Psoas muscle (tissue), 8 donors: ENCODE measurements around the gene PALLD. TPM values are rescaled to one million over a fixed set of nuclear protein-coding genes. Genes with fewer than 3 reads are reported as not detected.

Experiments
- ATAC-seq, 4 donors: fragments of 200-7000 bp; cut with Tn5 transposase; one replicate each; pipeline ENCODE4 v1.9.1; 2020; ENCODE audit warnings: moderate library complexity in 3 of 4, mild to moderate bottlenecking in 2 of 4
- DNase-seq, 2 donors: peaks; one replicate each; pipeline ENCODE4 v3.0.0-alpha.2; 2020
- H3K27ac ChIP-seq: fragments of 200-600 bp; one replicate; pipeline ENCODE4 v1.8.0; 2022
- H3K27me3 ChIP-seq, 3 donors: fragments of 200-600 bp in 1 of 3; one replicate each; pipeline versions ENCODE4 v1.6.1 to v1.8.0; 2013 to 2022; ENCODE audit warnings: low read length in 2 of 3, mild to moderate bottlenecking in 2 of 3, moderate library complexity in 1 of 3; ENCODE audit not compliant: insufficient read depth in 3 of 3
- H3K36me3 ChIP-seq, 2 donors: fragments of 200-600 bp in 1 of 2; one replicate each; pipeline versions ENCODE4 v1.6.1 to v1.8.0; 2013 to 2022; ENCODE audit warnings: low read depth in 1 of 2, mild to moderate bottlenecking in 1 of 2, moderate library complexity in 1 of 2; ENCODE audit not compliant: insufficient read depth in 1 of 2
- H3K4me1 ChIP-seq: fragments of 200-600 bp; one replicate; pipeline ENCODE4 v1.8.0; 2022
- H3K4me3 ChIP-seq: fragments of 200-600 bp; one replicate; pipeline ENCODE4 v1.8.0; 2022; ENCODE audit warnings: mild to moderate bottlenecking
- H3K9me3 ChIP-seq: fragments of 200-600 bp; one replicate; pipeline ENCODE4 v1.8.0; 2022
- WGBS, 3 donors: extraction: QIAGEN DNeasy Blood & Tissue Kit; methylation state at CpG; one replicate each; pipeline versions ENCODE4 v1.1.6 to v1.1.7; 2013; 5-methylcytosine and 5-hydroxymethylcytosine counted together
- intact Hi-C, 2 donors: fragments of 100-400 bp; cut with DNase I; formaldehyde crosslinking; loops; one replicate each; pipeline versions ENCODE4 v1.11.0 to v1.14.2; 2022
- polyA plus RNA-seq, 3 donors: library from polyadenylated mRNA; stranded (reverse); fragments of 200-250 nt; gene quantifications; one replicate each; pipeline ENCODE4 v1.2.3, GENCODE V29; 2013
- total RNA-seq, 4 donors: library from RNA; stranded (reverse); fragmentation: NEBNext Ultra II Directional in 2 of 4; extraction: Animal tissue kit (Norgen Biotek cat#: 25700) in 2 of 4; gene quantifications; one replicate each; pipeline versions ENCODE4 v1.2.1 to v1.2.4, GENCODE V29; 2021 to 2023
- TF ChIP-seq, protein P1 (sequence below): fragments of 200-600 bp; IDR thresholded peaks from one replicate; pipeline ENCODE4 v1.8.0; 2022; ENCODE audit warnings: antibody characterized with exemption
- donor health status: healthy with polysubstance abuse.
- donor health status: DM: no; HTN: no; CAD: no; lungs with moderate emphysema.
- donor health status: Bipolar disorder and iron deficiency.
- donor health status: healthy.
- donor health status: DM: yes; HTN: yes; CAD: no.
- donor health status: DM: no; HTN: no; CAD: no.
- donor health status: DM: no; HTN: no; CAD: no.
- donor health status: DM: yes; HTN: yes; CAD: no.

The PALLD gene
- total and polyA plus RNA-seq, 7 donors: 19.2 to 245 (median 168) TPM

DNA sequence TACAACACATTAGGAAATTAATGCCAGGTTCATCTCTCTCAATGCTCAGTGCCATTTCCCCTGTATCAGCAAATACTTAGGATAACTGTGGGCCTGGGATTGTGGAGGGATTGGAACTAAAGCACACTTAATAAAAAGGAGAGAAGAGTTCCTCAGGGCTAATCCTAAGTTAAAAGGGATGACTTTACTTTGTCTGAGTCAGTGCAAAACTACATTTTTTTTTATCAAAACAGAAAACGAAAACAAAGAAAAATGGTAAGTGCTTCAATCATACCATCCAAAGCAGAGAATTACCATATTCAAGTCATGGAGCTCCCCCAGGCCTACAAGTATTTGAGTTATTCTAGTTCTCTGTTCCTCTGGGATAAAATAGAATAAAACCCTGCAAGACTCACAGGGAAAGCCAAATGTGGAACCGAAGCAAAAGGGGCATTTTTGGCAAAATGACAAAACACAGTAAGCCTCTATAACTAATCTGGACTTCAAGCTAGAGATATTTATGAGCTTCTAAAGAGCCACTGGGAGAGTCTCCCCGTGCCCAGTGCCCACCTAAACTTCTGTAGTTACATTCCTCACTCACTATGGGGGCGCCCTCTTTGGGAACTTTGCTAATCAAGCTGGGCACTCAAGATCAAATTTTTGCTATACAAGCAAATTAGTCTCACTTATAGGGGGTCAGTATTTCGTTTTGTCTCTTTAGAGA lies 53.4 kb downstream of the PALLD start:
- Histone ChIP-seq H3K36me3 (no peaks in the 10 kb centered on the region), H3K27ac (no peak overlapping the region), H3K4me3 (no peak overlapping the region), H3K27me3 (no peaks in the 10 kb centered on the region), H3K9me3 (no peaks in the 10 kb centered on the region), H3K4me1 (peaks cover 18% of the 10 kb centered on the region)
- DNase-seq (no peak), ATAC-seq (peak in 2 of 4 donors; percentile 43 to 47)
- WGBS, 3 donors: 55 to 67% (median 57%) methylated on average over 5 of the region's 5 CpGs
- TF ChIP-seq, protein P1, sequence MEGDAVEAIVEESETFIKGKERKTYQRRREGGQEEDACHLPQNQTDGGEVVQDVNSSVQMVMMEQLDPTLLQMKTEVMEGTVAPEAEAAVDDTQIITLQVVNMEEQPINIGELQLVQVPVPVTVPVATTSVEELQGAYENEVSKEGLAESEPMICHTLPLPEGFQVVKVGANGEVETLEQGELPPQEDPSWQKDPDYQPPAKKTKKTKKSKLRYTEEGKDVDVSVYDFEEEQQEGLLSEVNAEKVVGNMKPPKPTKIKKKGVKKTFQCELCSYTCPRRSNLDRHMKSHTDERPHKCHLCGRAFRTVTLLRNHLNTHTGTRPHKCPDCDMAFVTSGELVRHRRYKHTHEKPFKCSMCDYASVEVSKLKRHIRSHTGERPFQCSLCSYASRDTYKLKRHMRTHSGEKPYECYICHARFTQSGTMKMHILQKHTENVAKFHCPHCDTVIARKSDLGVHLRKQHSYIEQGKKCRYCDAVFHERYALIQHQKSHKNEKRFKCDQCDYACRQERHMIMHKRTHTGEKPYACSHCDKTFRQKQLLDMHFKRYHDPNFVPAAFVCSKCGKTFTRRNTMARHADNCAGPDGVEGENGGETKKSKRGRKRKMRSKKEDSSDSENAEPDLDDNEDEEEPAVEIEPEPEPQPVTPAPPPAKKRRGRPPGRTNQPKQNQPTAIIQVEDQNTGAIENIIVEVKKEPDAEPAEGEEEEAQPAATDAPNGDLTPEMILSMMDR: no peak
- intact Hi-C loops: no loop called here

DNA sequence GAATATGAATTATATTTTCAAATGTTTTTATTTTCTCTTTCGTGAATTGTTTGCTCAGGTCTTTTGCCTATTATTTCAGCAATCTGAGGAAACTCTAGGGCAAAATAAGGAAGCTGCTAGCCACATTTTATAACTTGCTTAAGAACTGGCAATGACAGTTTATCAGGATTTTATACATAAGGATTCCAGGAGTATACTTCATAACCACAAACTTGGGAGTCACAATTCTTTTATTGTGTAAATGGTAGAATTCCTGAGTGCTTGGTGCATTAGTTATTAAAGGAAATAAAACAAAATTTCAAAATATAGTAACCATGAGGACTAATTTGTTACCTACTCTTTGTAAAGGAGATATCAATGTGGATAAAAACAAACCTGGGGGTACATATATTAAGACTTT lies 54.4 kb downstream of the PALLD start:
- no peaks in the 10 kb centered on the region for H3K9me3 ChIP-seq
- no peaks in the 10 kb centered on the region for H3K36me3 ChIP-seq
- no peak for ATAC-seq
- no peak for DNase-seq
- H3K27me3 ChIP-seq: no peaks in the 10 kb centered on the region
- intact Hi-C loops: no loop called here
- H3K27ac ChIP-seq: no peak overlapping the region
- H3K4me1 ChIP-seq: peaks cover 18% of the 10 kb centered on the region
- TF ChIP-seq, protein P1: no peak
- no peak overlapping the region for H3K4me3 ChIP-seq
- 92 to 96% (median 95%) methylated on average over 1 of the region's 1 CpG for WGBS, 3 donors

DNA sequence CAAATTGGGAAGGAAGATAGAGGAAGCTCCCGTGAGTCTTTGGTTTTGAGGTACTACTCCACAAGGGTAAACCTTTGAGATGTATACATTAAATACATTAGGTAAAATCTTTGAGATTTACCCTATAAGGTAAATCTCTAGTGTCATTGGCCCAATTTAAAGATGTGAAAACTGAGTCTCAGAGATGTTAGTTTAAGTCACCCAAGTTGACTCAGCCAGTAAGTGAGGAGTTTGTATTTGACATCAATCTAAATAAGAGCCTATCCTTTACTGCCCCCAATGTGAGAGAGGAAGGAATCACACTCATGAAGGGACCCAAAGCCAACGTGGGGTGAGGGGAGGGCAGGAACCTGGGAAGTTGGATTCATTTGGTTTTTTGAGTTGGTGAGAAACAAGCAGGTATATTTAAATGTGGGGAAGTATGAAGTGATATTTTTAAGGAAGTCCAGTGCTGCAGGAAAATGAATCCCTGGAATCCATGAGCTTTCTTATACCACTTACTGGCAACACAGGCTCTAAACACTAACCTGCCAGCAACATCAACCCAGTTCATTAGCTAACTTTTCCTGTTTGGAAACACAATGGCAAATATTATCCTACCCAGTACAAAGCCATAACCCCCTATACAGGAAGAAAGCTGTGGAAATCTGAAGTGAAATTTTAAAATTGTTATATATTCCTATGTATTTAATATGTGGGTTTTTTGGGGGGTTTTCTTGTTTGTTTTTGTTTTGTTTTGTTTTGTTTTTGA lies 55.3 kb downstream of the PALLD start:
- Histone ChIP-seq H3K27ac (no peak overlapping the region), H3K27me3 (no peaks in the 10 kb centered on the region), H3K4me3 (no peak overlapping the region), H3K36me3 (no peaks in the 10 kb centered on the region), H3K4me1 (peaks cover 18% of the 10 kb centered on the region), H3K9me3 (no peaks in the 10 kb centered on the region)
- WGBS, 3 donors: 71 to 91% (median 74%) methylated on average over 2 of the region's 2 CpGs
- ATAC-seq: peak in 3 of 4 donors; percentile 51 to 80 (median 65)
- TF ChIP-seq, protein P1: peak; percentile 19
- DNase-seq: no peak
- intact Hi-C loops: no loop called here

DNA sequence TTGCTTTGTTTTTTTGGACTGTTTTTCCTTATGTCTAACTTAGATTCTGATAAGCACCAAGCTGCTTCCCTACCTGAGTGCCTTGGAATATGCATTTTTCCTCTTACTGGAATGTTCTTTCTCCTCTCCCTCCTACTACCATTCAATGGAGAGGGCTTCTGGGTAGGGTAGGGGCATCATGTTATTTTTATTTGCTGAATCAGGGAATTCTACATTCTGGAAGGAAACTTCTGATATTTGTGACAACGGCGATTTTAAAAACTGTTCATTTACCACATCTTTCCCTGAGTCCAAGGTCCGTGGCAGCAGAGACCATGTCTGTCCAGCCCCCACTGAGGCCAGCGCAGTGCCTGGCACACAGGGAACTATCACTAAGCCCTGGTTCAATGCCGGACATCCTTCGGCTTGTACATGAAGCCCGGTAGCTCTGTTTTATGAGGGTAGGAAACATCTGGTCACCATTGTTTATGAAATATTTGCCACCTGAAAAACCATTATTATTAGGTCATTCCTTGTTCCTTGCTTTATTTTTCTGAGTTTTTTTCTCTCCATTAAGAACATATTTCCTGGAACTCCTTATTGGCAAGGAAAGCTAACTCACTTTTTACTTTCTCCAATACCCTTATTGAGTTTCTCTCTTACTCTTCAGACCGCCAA lies 57.0 kb downstream of the PALLD start:
- H3K9me3 ChIP-seq: no peaks in the 10 kb centered on the region
- WGBS, 3 donors: 51 to 79% (median 67%) methylated on average over 8 of the region's 8 CpGs
- H3K4me3 ChIP-seq: no peak overlapping the region
- no peaks in the 10 kb centered on the region for H3K36me3 ChIP-seq
- intact Hi-C loops: no loop called here
- H3K27me3 ChIP-seq: no peaks in the 10 kb centered on the region
- no peak for ATAC-seq
- TF ChIP-seq, protein P1: no peak
- no peak overlapping the region for H3K27ac ChIP-seq
- H3K4me1 ChIP-seq: peaks cover 30% of the 10 kb centered on the region
- DNase-seq: no peak
